Measurements from ENCODE around the gene FBXL17.

Gene FBXL17

GRCh38 chr5:107982703-107983425 is 399.0 kb downstream of the FBXL17 start:
- DNase-seq = no peak

GRCh38 chr5:107980923-107981692 is 400.8 kb downstream of the FBXL17 start:
- DNase-seq = no peak

- no peak for DNase-seq
Observed at GRCh38 chr5:107979900-107980299, 402.0 kb downstream of the FBXL17 start.

GRCh38 chr5:107979291-107979690 is 402.6 kb downstream of the FBXL17 start:
- DNase-seq = no peak

GRCh38 chr5:107977550-107978071 is 404.3 kb downstream of the FBXL17 start:
- DNase-seq = no peak

- DNase-seq = no peak
Observed at GRCh38 chr5:107975568-107975967, 406.3 kb downstream of the FBXL17 start.

- DNase-seq = no peak
Observed at GRCh38 chr5:107971846-107972245, 410.1 kb downstream of the FBXL17 start.

- DNase-seq = no peak
Observed at GRCh38 chr5:107969847-107970246, 412.1 kb downstream of the FBXL17 start.

- DNase-seq = no peak
Observed at GRCh38 chr5:107968998-107969397, 412.9 kb downstream of the FBXL17 start.

- DNase-seq = no peak
Observed at GRCh38 chr5:107968406-107968843, 413.5 kb downstream of the FBXL17 start.

GRCh38 chr5:107966201-107966600 is 415.7 kb downstream of the FBXL17 start:
- DNase-seq = no peak

GRCh38 chr5:107964722-107965121 is 417.2 kb downstream of the FBXL17 start:
- DNase-seq = no peak

GRCh38 chr5:107959573-107960279 is 422.2 kb downstream of the FBXL17 start:
- DNase-seq = no peak

- DNase-seq = no peak
Observed at GRCh38 chr5:107958861-107959260, 423.0 kb downstream of the FBXL17 start.

- DNase-seq = no peak
Observed at GRCh38 chr5:107958432-107958831, 423.5 kb downstream of the FBXL17 start.

- DNase-seq = no peak
Observed at GRCh38 chr5:107957051-107957450, 424.8 kb downstream of the FBXL17 start.

- no peak for DNase-seq
Observed at GRCh38 chr5:107955321-107955720, 426.6 kb downstream of the FBXL17 start.

- DNase-seq = no peak
Observed at GRCh38 chr5:107954254-107954653, 427.6 kb downstream of the FBXL17 start.

- no peak for DNase-seq
Observed at GRCh38 chr5:107952450-107952849, 429.4 kb downstream of the FBXL17 start.

GRCh38 chr5:107951309-107951708 is 430.6 kb downstream of the FBXL17 start:
- DNase-seq = no peak

- DNase-seq = no peak
Observed at GRCh38 chr5:107950776-107951175, 431.1 kb downstream of the FBXL17 start.

- DNase-seq = no peak
Observed at GRCh38 chr5:107949688-107950341, 432.1 kb downstream of the FBXL17 start.

GRCh38 chr5:107948377-107948776 is 433.5 kb downstream of the FBXL17 start:
- no peak for DNase-seq
